SJSA1 (cell line): ENCODE results near the gene CNIH3. TPM values are rescaled to one million over a fixed set of nuclear protein-coding genes. Genes with fewer than 3 reads are reported as not detected.

Experiments used
- DNase-seq, 2 experiments: peaks; one replicate each; pipeline ENCODE4 v3.0.0-alpha.2; 2015 to 2020; ENCODE audit warnings: low spot score in 2 of 2, low read depth in 1 of 2
- H3K27ac ChIP-seq: fragments of 250-450 bp; sonication (Bioruptor Pico); 2 replicates; pipeline ENCODE4 v1.5.1; 2020; ENCODE audit warnings: mild to moderate bottlenecking, moderate library complexity
- H3K27me3 ChIP-seq: fragments of 250-450 bp; sonication (Bioruptor Pico); replicated peaks from 2 replicates; pipeline ENCODE4 v1.5.1; 2020; ENCODE audit warnings: mild to moderate bottlenecking, moderate library complexity
- H3K36me3 ChIP-seq: fragments of 250-450 bp; sonication (Bioruptor Pico); 2 replicates; pipeline ENCODE4 v1.5.1; 2020; ENCODE audit warnings: mild to moderate bottlenecking
- H3K4me1 ChIP-seq: fragments of 250-450 bp; sonication (Bioruptor Pico); replicated peaks from 2 replicates; pipeline ENCODE4 v1.6.1; 2021; ENCODE audit warnings: mild to moderate bottlenecking
- H3K4me3 ChIP-seq: fragments of 250-450 bp; sonication (Bioruptor Pico); 2 replicates; pipeline ENCODE4 v1.5.1; 2020; ENCODE audit warnings: mild to moderate bottlenecking
- H3K9me3 ChIP-seq: fragments of 250-450 bp; sonication (Bioruptor Pico); replicated peaks from 2 replicates; pipeline ENCODE4 v1.5.1; 2020; ENCODE audit warnings: mild to moderate bottlenecking
- total RNA-seq: library from RNA; depleted of rRNA; stranded (reverse); fragments of >200 nt; shearing (Covaris generic); gene quantifications from 2 replicates; pipeline ENCODE4 v1.2.3, GENCODE V29; 2014; rRNA removed

Gene CNIH3
- total RNA-seq, 1 experiment from 2014 or later = 7.9 TPM

DNA sequence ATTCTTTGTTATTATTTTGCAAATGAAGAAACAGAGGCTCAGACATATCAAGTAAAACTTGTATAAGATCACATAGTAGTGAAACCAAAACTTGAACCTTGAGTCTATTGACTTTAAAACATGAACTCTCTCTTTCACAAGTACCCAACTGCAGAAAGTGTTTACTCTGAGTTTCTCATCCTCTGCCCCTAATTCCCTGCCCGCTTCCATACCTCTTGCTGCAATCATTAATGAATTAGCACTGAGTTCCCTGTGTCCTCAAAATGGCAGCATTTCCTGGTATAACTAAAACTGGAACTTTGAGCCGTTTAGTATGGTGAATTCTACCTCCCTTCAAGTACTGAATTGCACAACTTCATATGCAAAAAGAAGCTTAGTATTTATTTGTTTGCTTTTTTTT, 165.7 kb downstream of the CNIH3 start:
- no peak for DNase-seq
- no peaks in the 10 kb centered on the region for H3K36me3 ChIP-seq
- H3K9me3 ChIP-seq = no peaks in the 10 kb centered on the region
- no peak overlapping the region for H3K4me3 ChIP-seq
- H3K4me1 ChIP-seq = peaks cover 35% of the 10 kb centered on the region
- no peaks in the 10 kb centered on the region for H3K27me3 ChIP-seq
- H3K27ac ChIP-seq = no peak overlapping the region

- no peak overlapping the region for H3K27ac ChIP-seq
- H3K4me3 ChIP-seq = no peak overlapping the region
- H3K27me3 ChIP-seq = no peaks in the 10 kb centered on the region
- H3K9me3 ChIP-seq = no peaks in the 10 kb centered on the region
- H3K4me1 ChIP-seq = peaks cover 35% of the 10 kb centered on the region
- peak in 1 of 2 experiments; percentile 11 for DNase-seq
- no peaks in the 10 kb centered on the region for H3K36me3 ChIP-seq
These were observed 166.3 kb downstream of the CNIH3 start for GRCh38 chr1:224782281-224783000.

- Histone ChIP-seq H3K27me3 (no peaks in the 10 kb centered on the region), H3K36me3 (no peaks in the 10 kb centered on the region), H3K4me1 (peaks cover 35% of the 10 kb centered on the region), H3K4me3 (no peak overlapping the region), H3K9me3 (no peaks in the 10 kb centered on the region), H3K27ac (no peak overlapping the region)
- no peak for DNase-seq
These were observed 167.0 kb downstream of the CNIH3 start for GRCh38 chr1:224783006-224783651.

DNA sequence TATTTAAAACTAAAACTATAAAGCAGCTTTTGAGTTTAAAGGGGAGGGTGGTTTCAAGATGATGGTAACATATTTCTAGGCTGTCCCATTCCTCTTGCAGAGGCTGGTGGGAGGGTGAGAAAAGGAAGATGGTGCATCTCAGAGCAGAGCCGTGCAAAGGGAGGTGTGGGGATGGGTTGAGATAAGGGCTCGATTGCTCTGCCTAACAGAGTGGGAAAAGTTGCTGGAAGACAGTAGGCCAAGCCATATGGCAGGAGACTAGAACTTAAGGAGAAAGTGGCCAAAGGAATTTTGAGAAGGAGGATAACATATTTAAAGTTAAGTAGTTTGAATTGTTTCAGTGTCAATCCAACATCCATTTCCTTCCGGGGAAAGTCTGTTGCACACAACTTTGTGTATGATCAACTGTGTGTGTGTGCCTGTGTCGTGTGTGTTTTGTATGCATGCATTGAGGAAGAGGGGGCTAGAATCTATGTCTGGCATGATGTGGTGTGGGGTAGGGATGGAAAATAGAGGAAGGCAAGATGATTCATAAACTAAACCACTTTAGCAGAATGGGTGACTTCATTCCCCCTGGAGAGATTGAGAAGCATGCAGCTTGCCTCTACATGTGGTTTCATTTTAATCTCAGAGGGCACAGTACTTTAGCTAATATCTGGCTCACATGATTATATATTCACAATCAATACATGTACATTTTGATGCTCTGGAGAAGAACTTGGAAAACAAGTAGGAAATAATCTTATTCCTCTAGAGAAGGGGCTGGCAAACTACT, 168.3 kb downstream of the CNIH3 start:
- Histone ChIP-seq H3K36me3 (no peaks in the 10 kb centered on the region), H3K27me3 (no peaks in the 10 kb centered on the region), H3K27ac (no peak overlapping the region)

GRCh38 chr1:224785040-224785328, 168.9 kb downstream of the CNIH3 start:
- Histone ChIP-seq H3K27ac (no peak overlapping the region), H3K9me3 (no peaks in the 10 kb centered on the region), H3K27me3 (no peaks in the 10 kb centered on the region), H3K4me1 (peaks cover 35% of the 10 kb centered on the region), H3K4me3 (no peak overlapping the region), H3K36me3 (no peaks in the 10 kb centered on the region)
- DNase-seq = peak in 1 of 2 experiments; percentile 39

More for the DNA sequence above, 168.3 kb downstream of the CNIH3 start:
- peaks cover 35% of the 10 kb centered on the region for H3K4me1 ChIP-seq
- no peak overlapping the region for H3K4me3 ChIP-seq
- DNase-seq = peak in 1 of 2 experiments; percentile 45
- H3K9me3 ChIP-seq = no peaks in the 10 kb centered on the region

GRCh38 chr1:224785622-224786021, 169.5 kb downstream of the CNIH3 start:
- Histone ChIP-seq H3K9me3 (no peaks in the 10 kb centered on the region), H3K27me3 (no peaks in the 10 kb centered on the region), H3K36me3 (no peaks in the 10 kb centered on the region), H3K27ac (no peak overlapping the region), H3K4me1 (peaks cover 35% of the 10 kb centered on the region), H3K4me3 (no peak overlapping the region)
- DNase-seq = no peak

GRCh38 chr1:224786533-224787250, 170.6 kb downstream of the CNIH3 start:
- H3K36me3 ChIP-seq = no peaks in the 10 kb centered on the region
- no peaks in the 10 kb centered on the region for H3K9me3 ChIP-seq
- H3K4me3 ChIP-seq = no peak overlapping the region
- peaks cover 35% of the 10 kb centered on the region for H3K4me1 ChIP-seq
- H3K27me3 ChIP-seq = no peaks in the 10 kb centered on the region
- no peak for DNase-seq
- H3K27ac ChIP-seq = no peak overlapping the region

- Histone ChIP-seq H3K4me3 (no peak overlapping the region), H3K27me3 (no peaks in the 10 kb centered on the region), H3K27ac (no peak overlapping the region), H3K36me3 (no peaks in the 10 kb centered on the region), H3K4me1 (peaks cover 14% of the 10 kb centered on the region), H3K9me3 (peaks cover under 1% of the 10 kb centered on the region; the same call in 1 of the 2 replicates)
- no peak for DNase-seq
These were observed 173.2 kb downstream of the CNIH3 start for GRCh38 chr1:224789311-224789710.

Other genes starting within 250 kb of the CNIH3 start
- 29.4 and 37.2 TPM in 2 replicates for gene WDR26, start 181.5 kb upstream of the CNIH3 start, total RNA-seq